ENCODE results near the gene MMP24.
"Not testable (repeated sequence)": the region's sequence is repeated elsewhere in the genome, so short reads cannot be mapped to it uniquely, and the experiment has no call there.

DNA sequence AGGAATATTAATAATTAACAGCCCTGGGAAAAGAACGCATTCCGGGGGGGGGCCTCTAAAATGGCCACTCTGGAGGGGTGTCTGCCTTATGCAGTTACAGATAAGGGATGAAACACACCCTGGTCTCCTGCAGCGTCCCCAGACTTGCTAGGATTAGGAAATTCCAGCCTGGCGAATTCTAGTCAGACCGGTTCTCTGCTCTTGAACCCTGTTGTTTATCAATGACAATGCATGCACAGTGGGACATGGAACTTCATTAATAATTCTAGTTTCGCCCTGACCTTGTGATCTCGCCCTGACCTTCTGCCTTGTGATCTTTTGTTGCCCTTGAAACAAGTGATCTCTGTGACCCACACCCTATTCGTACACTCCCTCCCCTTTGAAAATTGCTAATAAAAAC, 37.3 kb upstream of the MMP24 start:
- TF ChIP-seq, protein P1, sequence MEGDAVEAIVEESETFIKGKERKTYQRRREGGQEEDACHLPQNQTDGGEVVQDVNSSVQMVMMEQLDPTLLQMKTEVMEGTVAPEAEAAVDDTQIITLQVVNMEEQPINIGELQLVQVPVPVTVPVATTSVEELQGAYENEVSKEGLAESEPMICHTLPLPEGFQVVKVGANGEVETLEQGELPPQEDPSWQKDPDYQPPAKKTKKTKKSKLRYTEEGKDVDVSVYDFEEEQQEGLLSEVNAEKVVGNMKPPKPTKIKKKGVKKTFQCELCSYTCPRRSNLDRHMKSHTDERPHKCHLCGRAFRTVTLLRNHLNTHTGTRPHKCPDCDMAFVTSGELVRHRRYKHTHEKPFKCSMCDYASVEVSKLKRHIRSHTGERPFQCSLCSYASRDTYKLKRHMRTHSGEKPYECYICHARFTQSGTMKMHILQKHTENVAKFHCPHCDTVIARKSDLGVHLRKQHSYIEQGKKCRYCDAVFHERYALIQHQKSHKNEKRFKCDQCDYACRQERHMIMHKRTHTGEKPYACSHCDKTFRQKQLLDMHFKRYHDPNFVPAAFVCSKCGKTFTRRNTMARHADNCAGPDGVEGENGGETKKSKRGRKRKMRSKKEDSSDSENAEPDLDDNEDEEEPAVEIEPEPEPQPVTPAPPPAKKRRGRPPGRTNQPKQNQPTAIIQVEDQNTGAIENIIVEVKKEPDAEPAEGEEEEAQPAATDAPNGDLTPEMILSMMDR (IDR thresholded peaks at IDR 0.05) = not testable (repeated sequence)
- not testable (repeated sequence) for TF ChIP-seq EP300 (IDR thresholded peaks at IDR 0.05)

Measured in tibial nerve (tissue), 4 donors.